HepG2 (cell line): Measurements from ENCODE around the gene POLH. TPM values are rescaled to one million over a fixed set of nuclear protein-coding genes. Genes with fewer than 3 reads are reported as not detected.
A peak's percentile ranks its signal among the peaks of the same experiment; 100 is the strongest.

Experiments
- ATF7 ChIP-seq, 2 experiments: fragments of 450-650 bp in 1 of 2; sonication (generic) in 1 of 2; formaldehyde crosslinking in 1 of 2; IDR thresholded peaks; 2 replicates each; pipeline versions ENCODE4 v1.4.0 to v1.6.1; 2016 to 2020; ENCODE audit warnings: antibody characterized with exemption in 1 of 2, mild to moderate bottlenecking in 1 of 2, missing genetic modification reagents in 1 of 2
- CBX5 ChIP-seq: sonication (generic); formaldehyde crosslinking; IDR thresholded peaks from 2 replicates; pipeline ENCODE4 v1.4.0; 2020; ENCODE audit warnings: missing genetic modification reagents, borderline replicate concordance
- DR1 ChIP-seq: sonication (generic); formaldehyde crosslinking; IDR thresholded peaks from 2 replicates; pipeline ENCODE4 v1.8.0; 2021; ENCODE audit warnings: mild to moderate bottlenecking, missing genetic modification reagents, inconsistent platforms
- GABPA ChIP-seq, 2 experiments: IDR thresholded peaks; 2 replicates each; pipeline ENCODE4 v1.6.1; 2011 to 2016; ENCODE audit warnings: low read depth in 2 of 2, low read length in 1 of 2, missing biosample characterization in 1 of 2, missing genetic modification characterization in 1 of 2
- KDM5B ChIP-seq: sonication (generic); formaldehyde crosslinking; IDR thresholded peaks from 2 replicates; pipeline ENCODE4 v1.4.0; 2020; ENCODE audit warnings: missing genetic modification reagents, mild to moderate bottlenecking, borderline replicate concordance
- KDM6A ChIP-seq: IDR thresholded peaks from 2 replicates; pipeline ENCODE4 v1.6.1; 2016; ENCODE audit warnings: low read depth
- MED8 ChIP-seq: sonication (generic); formaldehyde crosslinking; IDR thresholded peaks from 2 replicates; pipeline ENCODE4 v1.8.1; 2023; ENCODE audit warnings: mild to moderate bottlenecking, missing genetic modification reagents; ENCODE audit not compliant: insufficient replicate concordance
- MLLT10 ChIP-seq: sonication (generic); formaldehyde crosslinking; IDR thresholded peaks from 2 replicates; pipeline ENCODE4 v1.4.0; 2020; ENCODE audit warnings: missing genetic modification reagents
- NFYC ChIP-seq: IDR thresholded peaks from 2 replicates; pipeline ENCODE4 v1.6.1; 2016; ENCODE audit warnings: missing genetic modification reagents, missing compliant biosample characterization
- NR1H2 ChIP-seq: sonication (generic); formaldehyde crosslinking; IDR thresholded peaks from 2 replicates; pipeline ENCODE4 v1.8.1; 2022; ENCODE audit warnings: low read depth, missing genetic modification reagents, borderline replicate concordance
- RAD51 ChIP-seq: fragments of 450-650 bp; IDR thresholded peaks from 2 replicates; pipeline ENCODE4 v1.6.1; 2016; ENCODE audit warnings: borderline replicate concordance
- TBP ChIP-seq: sonication (generic); formaldehyde crosslinking; IDR thresholded peaks from 2 replicates; pipeline ENCODE4 v1.5.0; 2020; ENCODE audit warnings: missing genetic modification reagents
- U2AF1 ChIP-seq: fragments of 200-400 bp; formaldehyde crosslinking; optimal IDR thresholded peaks from 2 replicates; pipeline ENCODE3; 2017; ENCODE audit warnings: mild to moderate bottlenecking, low read depth, low read length
- ZBTB39 ChIP-seq: sonication (generic); formaldehyde crosslinking; IDR thresholded peaks from 2 replicates; pipeline ENCODE4 v1.5.0; 2020; ENCODE audit warnings: missing genetic modification reagents
- ZBTB42 ChIP-seq: sonication (generic); formaldehyde crosslinking; IDR thresholded peaks from 2 replicates; pipeline ENCODE4 v1.5.0; 2020; ENCODE audit warnings: mild to moderate bottlenecking, missing genetic modification reagents
- ZNF205 ChIP-seq: IDR thresholded peaks from 2 replicates; pipeline ENCODE4 v1.6.1; 2018; ENCODE audit warnings: missing biosample characterization, missing genetic modification reagents
- ZNF292 ChIP-seq: sonication (generic); formaldehyde crosslinking; IDR thresholded peaks from 2 replicates; pipeline ENCODE4 v1.8.1; 2022; ENCODE audit warnings: mild to moderate bottlenecking, low read depth, missing genetic modification reagents, borderline replicate concordance
- ZNF451 ChIP-seq: sonication (generic); formaldehyde crosslinking; IDR thresholded peaks from 2 replicates; pipeline ENCODE4 v1.5.0; 2020; ENCODE audit warnings: mild to moderate bottlenecking, missing genetic modification reagents
- ZNF557 ChIP-seq: sonication (generic); formaldehyde crosslinking; IDR thresholded peaks from 2 replicates; pipeline ENCODE4 v1.4.0; 2020; ENCODE audit warnings: missing genetic modification reagents
- ZNF562 ChIP-seq: sonication (generic); formaldehyde crosslinking; IDR thresholded peaks from 2 replicates; pipeline ENCODE4 v1.8.0; 2022; ENCODE audit warnings: missing genetic modification reagents, borderline replicate concordance
- ZNF703 ChIP-seq: sonication (generic); formaldehyde crosslinking; IDR thresholded peaks from 2 replicates; pipeline ENCODE4 v1.5.1; 2020; ENCODE audit warnings: missing genetic modification reagents, mild to moderate bottlenecking, moderate library complexity, borderline replicate concordance
- ZSCAN29 ChIP-seq: sonication (generic); formaldehyde crosslinking; conservative IDR thresholded peaks from 2 replicates; pipeline ENCODE4 v1.4.0; 2020; ENCODE audit warnings: mild to moderate bottlenecking, missing genetic modification reagents
- polyA plus RNA-seq, 8 experiments: library from polyadenylated mRNA; depleted of rRNA in 3 of 8; stranded (reverse) in 7 of 8; unstranded in 1 of 8; fragments of >200 nt; fragmentation: Illumina TruSeq in 4 of 8; extraction: Trizol in 4 of 8; gene quantifications; 2 replicates each; pipeline versions ENCODE4 v1.2.1 to v1.2.3, GENCODE V29; 2011 to 2016; ENCODE audit warnings: low read depth in 4 of 8, missing spikeins in 1 of 8, mixed read lengths in 1 of 8; ENCODE audit not compliant: insufficient read depth in 1 of 8
- total RNA-seq, 5 experiments: library from RNA; depleted of rRNA; stranded (reverse); fragments of >200 nt; fragmentation: Illumina TruSeq; extraction: Trizol; gene quantifications; 2 replicates each; pipeline ENCODE4 v1.2.3, GENCODE V29; 2016; ENCODE audit warnings: low read depth in 1 of 5
- TF ChIP-seq, protein P1 (sequence below): sonication (generic); formaldehyde crosslinking; IDR thresholded peaks from 2 replicates; pipeline ENCODE4 v1.5.0; 2020; ENCODE audit warnings: missing genetic modification reagents
- TF ChIP-seq, protein P2 (sequence below): sonication (generic); formaldehyde crosslinking; IDR thresholded peaks from 2 replicates; pipeline ENCODE4 v1.8.1; 2022; ENCODE audit warnings: mild to moderate bottlenecking, missing genetic modification reagents

POLH gene
- total and polyA plus RNA-seq, 2 of the 13 experiments (the other 11 are each of a cell fraction or from before 2014, with no cell fraction given), result 11.6 to 25.0 TPM

GRCh38 chr6:43575772-43576551 is at the start of gene POLH, which contains the start of gene XPO5 (continued):
- TF ChIP-seq TBP (CRISPR knock-in tag), result peak; percentile 63; the same call in 1 of the 2 replicates
- TF ChIP-seq ZNF451 (CRISPR knock-in tag), result peak; percentile 94
- no peak; the same call in 1 of the 2 replicates for TF ChIP-seq NR1H2 (CRISPR knock-in tag)
- no peak for TF ChIP-seq U2AF1
- peak; percentile 83 for TF ChIP-seq MED8 (CRISPR knock-in tag)
- peak; percentile 88; the same call in 1 of the 2 replicates for TF ChIP-seq ZBTB39 (CRISPR knock-in tag)
- TF ChIP-seq, protein P1, sequence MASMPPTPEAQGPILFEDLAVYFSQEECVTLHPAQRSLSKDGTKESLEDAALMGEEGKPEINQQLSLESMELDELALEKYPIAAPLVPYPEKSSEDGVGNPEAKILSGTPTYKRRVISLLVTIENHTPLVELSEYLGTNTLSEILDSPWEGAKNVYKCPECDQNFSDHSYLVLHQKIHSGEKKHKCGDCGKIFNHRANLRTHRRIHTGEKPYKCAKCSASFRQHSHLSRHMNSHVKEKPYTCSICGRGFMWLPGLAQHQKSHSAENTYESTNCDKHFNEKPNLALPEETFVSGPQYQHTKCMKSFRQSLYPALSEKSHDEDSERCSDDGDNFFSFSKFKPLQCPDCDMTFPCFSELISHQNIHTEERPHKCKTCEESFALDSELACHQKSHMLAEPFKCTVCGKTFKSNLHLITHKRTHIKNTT (CRISPR knock-in tag), result no peak
- no peak for TF ChIP-seq ZNF562 (CRISPR knock-in tag)
- TF ChIP-seq ZNF205 (CRISPR knock-in tag), result peak; percentile 62
- TF ChIP-seq ZSCAN29 (CRISPR knock-in tag), result peak; percentile 78
- TF ChIP-seq ZNF703, result peak; percentile 60; the same call in 1 of the 2 replicates
- no peak for TF ChIP-seq ATF7 (IDR thresholded peaks at IDR 0.05)
- TF ChIP-seq ATF7 (CRISPR knock-in tag; IDR thresholded peaks at IDR 0.05), result 0 out of 2 replicates have a peak, but pooled peaks have one; percentile 24
- TF ChIP-seq, protein P2, sequence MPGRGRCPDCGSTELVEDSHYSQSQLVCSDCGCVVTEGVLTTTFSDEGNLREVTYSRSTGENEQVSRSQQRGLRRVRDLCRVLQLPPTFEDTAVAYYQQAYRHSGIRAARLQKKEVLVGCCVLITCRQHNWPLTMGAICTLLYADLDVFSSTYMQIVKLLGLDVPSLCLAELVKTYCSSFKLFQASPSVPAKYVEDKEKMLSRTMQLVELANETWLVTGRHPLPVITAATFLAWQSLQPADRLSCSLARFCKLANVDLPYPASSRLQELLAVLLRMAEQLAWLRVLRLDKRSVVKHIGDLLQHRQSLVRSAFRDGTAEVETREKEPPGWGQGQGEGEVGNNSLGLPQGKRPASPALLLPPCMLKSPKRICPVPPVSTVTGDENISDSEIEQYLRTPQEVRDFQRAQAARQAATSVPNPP (CRISPR knock-in tag), result peak; percentile 93
- peak; percentile 70 for TF ChIP-seq ZNF557 (CRISPR knock-in tag)
- peak; percentile 85; the same call in 1 of the 2 replicates for TF ChIP-seq DR1
- TF ChIP-seq CBX5, result peak; percentile 17; the same call in 1 of the 2 replicates
- TF ChIP-seq MLLT10 (CRISPR knock-in tag), result 0 out of 2 replicates have a peak, but pooled peaks have one; percentile 48
- peak; percentile 72 for TF ChIP-seq GABPA (IDR thresholded peaks at IDR 0.05; ENCODE audit: low read depth, low read length)
- TF ChIP-seq GABPA (CRISPR knock-in tag; IDR thresholded peaks at IDR 0.05; ENCODE audit: low read depth), result peak; percentile 39; the same call in 1 of the 2 replicates
- no peak for TF ChIP-seq KDM6A (CRISPR knock-in tag)
- peak; percentile 99 for TF ChIP-seq KDM5B (CRISPR knock-in tag)
- TF ChIP-seq ZNF292 (CRISPR knock-in tag), result peak; percentile 81; the same call in 1 of the 2 replicates
- no peak for TF ChIP-seq RAD51
- TF ChIP-seq NFYC (CRISPR knock-in tag), result no peak
- TF ChIP-seq ZBTB42, result no peak
